ENCODE data around the gene EEIG1.

EEIG1 gene

DNA sequence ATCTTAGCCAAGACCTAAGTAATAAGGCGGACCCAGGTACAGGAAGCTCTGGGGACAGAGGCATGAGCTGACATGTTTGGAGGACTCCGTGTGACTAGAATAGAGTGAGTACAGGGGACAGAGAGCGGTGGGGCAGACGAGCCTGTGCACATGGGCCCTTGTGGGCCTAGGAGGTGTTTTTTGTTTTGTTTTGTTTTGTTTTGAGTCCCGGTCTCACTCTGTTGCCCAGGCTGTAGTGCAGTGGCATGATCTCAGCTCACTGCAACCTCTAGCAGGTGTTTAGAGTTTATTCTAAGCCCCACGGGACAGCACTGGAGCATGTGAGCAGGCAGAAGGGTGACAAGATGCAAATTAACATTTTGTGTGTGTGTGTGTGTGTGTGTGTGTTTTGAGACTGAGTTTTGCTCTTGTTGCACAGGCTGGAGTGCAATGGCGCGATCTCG lies 3.1 kb upstream of the EEIG1 start:
- POLR2A ChIA-PET, result interaction anchor here (1.1 kb wide), 1 partner anchor 35 kb away, joined by 4 read pairs; no protein-coding TSS in a partner anchor
- CTCF ChIA-PET, result interaction anchor here (0.8 to 2.8 kb wide), 4 partner anchors 28 to 51 kb away, joined by 3 to 13 read pairs (median 3); no protein-coding TSS in a partner anchor
- DNase-seq (ENCODE audit: extremely low spot score), result peak; percentile 67
- TF ChIP-seq, protein P1, sequence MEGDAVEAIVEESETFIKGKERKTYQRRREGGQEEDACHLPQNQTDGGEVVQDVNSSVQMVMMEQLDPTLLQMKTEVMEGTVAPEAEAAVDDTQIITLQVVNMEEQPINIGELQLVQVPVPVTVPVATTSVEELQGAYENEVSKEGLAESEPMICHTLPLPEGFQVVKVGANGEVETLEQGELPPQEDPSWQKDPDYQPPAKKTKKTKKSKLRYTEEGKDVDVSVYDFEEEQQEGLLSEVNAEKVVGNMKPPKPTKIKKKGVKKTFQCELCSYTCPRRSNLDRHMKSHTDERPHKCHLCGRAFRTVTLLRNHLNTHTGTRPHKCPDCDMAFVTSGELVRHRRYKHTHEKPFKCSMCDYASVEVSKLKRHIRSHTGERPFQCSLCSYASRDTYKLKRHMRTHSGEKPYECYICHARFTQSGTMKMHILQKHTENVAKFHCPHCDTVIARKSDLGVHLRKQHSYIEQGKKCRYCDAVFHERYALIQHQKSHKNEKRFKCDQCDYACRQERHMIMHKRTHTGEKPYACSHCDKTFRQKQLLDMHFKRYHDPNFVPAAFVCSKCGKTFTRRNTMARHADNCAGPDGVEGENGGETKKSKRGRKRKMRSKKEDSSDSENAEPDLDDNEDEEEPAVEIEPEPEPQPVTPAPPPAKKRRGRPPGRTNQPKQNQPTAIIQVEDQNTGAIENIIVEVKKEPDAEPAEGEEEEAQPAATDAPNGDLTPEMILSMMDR (IDR thresholded peaks at IDR 0.05; ENCODE audit: control extremely low read depth, extremely low read depth, low read depth, missing control alignments), result no peak

DNA sequence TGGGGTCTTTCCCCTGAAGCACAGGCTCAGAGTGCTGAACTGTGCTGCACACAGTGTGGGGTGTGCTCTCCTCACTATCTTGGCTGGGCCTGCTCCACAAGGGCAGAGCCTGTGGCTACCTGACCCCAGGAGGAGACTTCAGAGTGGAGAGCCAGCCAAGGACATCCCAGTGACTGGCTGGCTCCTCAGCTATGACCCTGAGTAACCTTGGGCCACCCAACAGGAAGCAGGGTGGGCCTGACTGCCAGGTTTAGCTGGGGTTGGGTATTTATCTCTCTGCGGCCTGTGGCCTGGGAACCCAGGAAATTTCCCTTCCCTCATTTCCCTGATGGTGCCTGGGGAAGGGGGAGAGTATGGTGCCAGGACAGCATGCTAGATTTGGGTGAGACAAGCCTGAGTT lies 2.1 kb upstream of the EEIG1 start:
- ChIA-PET POLR2A (interaction anchor here (1.0 kb wide), 1 partner anchor 8 kb away, joined by 3 read pairs; no protein-coding TSS in a partner anchor), CTCF (interaction anchor here (0.8 to 2.8 kb wide), 5 partner anchors 14 to 53 kb away, joined by 3 to 13 read pairs (median 3); no protein-coding TSS in a partner anchor)
- DNase-seq (ENCODE audit: extremely low spot score), result no peak
- TF ChIP-seq, protein P1 (IDR thresholded peaks at IDR 0.05; ENCODE audit: control extremely low read depth, extremely low read depth, low read depth, missing control alignments), result no peak

DNA sequence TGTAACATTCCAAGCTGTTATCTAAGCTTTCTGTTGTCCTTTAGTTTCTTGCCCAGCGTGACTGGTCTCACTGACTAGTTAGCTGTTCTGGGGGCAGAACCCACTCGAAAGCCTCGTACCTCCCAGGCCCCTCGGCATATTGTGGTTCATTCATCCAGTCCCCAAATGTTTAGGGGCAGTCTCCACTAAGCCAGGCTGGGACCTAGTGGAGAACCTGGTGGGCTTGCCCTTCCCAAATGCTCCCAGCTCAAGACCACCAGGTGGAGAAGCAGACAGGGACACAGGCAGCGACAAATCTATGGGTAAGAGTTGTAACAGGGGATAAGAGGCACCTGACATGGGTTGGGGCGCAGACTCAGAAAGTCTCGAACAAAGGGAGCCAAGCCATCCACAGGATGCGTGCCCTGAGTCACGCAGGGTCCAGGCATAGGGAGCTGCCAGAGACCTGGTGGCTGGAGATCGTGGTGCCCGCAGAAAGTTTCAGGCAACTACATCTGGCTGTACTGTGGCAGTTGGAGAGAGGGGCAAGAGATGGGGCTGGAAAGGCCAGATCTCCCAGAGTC lies 851 bp upstream of the EEIG1 start:
- CTCF ChIA-PET, result interaction anchor here (0.8 to 3.9 kb wide), 6 partner anchors 27 to 392 kb away, joined by 3 to 34 read pairs (median 4); no protein-coding TSS in a partner anchor
- TF ChIP-seq, protein P1 (IDR thresholded peaks at IDR 0.05; ENCODE audit: control extremely low read depth, extremely low read depth, low read depth, missing control alignments), result no peak
- no peak for DNase-seq (ENCODE audit: extremely low spot score)
- POLR2A ChIA-PET, result interaction anchor here (0.9 to 3.2 kb wide), 4 partner anchors 9 to 14 kb away, joined by 3 to 14 read pairs (median 4); no protein-coding TSS in a partner anchor

DNA sequence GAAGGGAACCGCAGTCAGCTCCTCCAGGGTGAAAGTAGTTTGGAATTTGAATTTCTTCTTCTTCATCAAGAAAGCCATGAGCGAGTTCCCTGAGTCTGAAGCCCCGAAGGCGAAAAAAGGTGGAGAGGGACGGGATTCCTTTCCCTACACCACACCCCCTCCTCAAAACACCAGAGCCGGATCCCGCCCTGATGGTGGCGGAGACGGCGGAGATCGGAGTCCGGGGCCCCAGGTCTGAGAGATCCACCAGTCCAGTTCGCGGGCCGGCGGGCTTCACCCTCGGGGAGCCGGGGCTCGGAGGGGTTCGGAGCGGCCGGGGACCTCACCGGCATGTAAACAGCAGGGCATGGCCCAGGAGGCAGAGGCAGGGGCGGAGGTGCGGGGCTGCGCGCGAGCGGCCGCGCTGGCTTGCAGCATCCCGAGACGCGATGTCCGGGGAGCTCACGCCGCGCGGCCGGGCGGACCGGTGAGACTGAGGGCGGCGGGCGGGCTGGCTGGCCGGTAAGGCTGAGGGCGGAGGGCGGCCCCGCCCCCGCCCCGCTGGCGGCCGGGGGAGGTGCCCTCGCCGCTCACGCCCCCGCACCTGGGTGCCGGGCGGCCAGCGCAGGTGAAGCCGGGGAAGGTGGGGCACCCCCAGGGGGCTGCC lies 606 bp downstream of the EEIG1 start:
- no peak for DNase-seq (ENCODE audit: extremely low spot score)

DNA sequence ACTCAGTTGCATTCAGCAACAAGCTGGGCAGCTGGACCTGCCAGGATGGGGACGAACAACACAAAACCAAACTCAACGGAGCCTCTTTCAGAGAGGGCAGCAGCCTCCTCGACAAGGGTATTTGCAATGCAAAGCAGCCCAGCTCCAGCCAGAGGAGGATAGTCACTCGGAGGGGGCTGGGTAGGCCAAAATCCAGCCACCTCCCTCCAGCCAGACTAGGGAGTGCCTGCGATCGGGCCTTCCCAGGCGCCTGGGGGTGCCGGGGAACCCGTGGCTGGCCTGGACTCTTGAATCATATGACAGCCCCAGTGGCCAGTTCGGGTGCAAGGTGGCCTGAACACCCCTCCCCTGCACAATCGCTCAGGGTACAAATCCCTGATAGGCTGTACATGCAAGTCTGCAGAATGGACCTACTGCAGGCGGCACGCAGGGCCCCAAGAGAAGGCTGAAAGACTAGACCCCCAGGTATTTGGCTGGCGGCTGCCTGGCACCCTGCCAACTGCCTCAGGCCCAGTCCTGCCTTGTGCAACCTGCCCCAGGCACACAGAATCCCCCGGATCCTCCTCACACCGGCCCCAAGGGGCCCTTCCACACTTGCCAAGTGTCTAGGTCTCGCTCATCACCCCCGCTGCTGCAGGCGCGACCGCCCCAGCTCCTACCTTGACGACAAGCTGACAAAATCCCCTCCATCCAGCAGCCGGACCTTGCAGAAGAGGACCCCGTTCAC lies 1.3 kb downstream of the EEIG1 start:
- ChIA-PET POLR2A (interaction anchor here (1.2 to 3.2 kb wide), 2 partner anchors 9 to 47 kb away, joined by 5 to 14 read pairs; no protein-coding TSS in a partner anchor), CTCF (interaction anchor here (1.0 to 3.9 kb wide), 8 partner anchors 9 to 56 kb away, joined by 3 to 34 read pairs (median 3); no protein-coding TSS in a partner anchor)
- peak; percentile 67 for DNase-seq (ENCODE audit: extremely low spot score)
- TF ChIP-seq, protein P1 (IDR thresholded peaks at IDR 0.05; ENCODE audit: control extremely low read depth, extremely low read depth, low read depth, missing control alignments), result no peak

More for the DNA sequence above, 606 bp downstream of the EEIG1 start:
- ChIA-PET CTCF (interaction anchor here (1.2 to 3.9 kb wide), 6 partner anchors 10 to 55 kb away, joined by 3 to 34 read pairs (median 3); no protein-coding TSS in a partner anchor), POLR2A (interaction anchor here (1.5 to 3.2 kb wide), 2 partner anchors 8 to 10 kb away, joined by 6 to 14 read pairs; no protein-coding TSS in a partner anchor)
- TF ChIP-seq, protein P1 (IDR thresholded peaks at IDR 0.05; ENCODE audit: control extremely low read depth, extremely low read depth, low read depth, missing control alignments), result no peak

DNA sequence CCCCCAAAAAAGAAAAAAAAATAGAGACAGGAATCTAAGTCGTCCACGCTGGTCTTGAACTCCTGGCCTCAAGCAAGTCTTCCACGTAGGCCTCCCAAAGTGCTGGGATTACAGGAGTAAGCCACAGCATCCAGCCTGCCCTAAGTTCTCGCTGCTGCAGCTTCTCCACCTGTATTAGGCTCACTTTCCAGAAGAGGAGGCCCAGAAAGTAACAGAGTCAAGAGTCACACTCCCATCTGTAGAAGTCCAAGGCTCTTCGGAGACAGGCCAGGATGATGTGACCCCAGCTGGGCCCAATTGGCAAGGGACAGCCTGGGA lies 1.8 kb downstream of the EEIG1 start:
- ChIA-PET CTCF (interaction anchor here (1.0 to 3.9 kb wide), 6 partner anchors 8 to 56 kb away, joined by 3 to 34 read pairs (median 4); no protein-coding TSS in a partner anchor), POLR2A (interaction anchor here (0.7 to 3.2 kb wide), 4 partner anchors 9 to 1642 kb away, joined by 4 to 14 read pairs (median 6); no protein-coding TSS in a partner anchor)
- TF ChIP-seq, protein P1 (IDR thresholded peaks at IDR 0.05; ENCODE audit: control extremely low read depth, extremely low read depth, low read depth, missing control alignments), result no peak
- DNase-seq (ENCODE audit: extremely low spot score), result no peak

Measured in GM10248 (cell line).